ENCODE measurements around the gene ZNF839.

GRCh38 chr14:102335163-102335562 lies 15.6 kb downstream of the ZNF839 start:
- TF ChIP-seq POLR2A (IDR thresholded peaks at IDR 0.05) (no peak), CTCF (IDR thresholded peaks at IDR 0.05) (no peak)

Data from adrenal gland (tissue), 5 donors.